ENCODE results near the gene ECI1.

DNA sequence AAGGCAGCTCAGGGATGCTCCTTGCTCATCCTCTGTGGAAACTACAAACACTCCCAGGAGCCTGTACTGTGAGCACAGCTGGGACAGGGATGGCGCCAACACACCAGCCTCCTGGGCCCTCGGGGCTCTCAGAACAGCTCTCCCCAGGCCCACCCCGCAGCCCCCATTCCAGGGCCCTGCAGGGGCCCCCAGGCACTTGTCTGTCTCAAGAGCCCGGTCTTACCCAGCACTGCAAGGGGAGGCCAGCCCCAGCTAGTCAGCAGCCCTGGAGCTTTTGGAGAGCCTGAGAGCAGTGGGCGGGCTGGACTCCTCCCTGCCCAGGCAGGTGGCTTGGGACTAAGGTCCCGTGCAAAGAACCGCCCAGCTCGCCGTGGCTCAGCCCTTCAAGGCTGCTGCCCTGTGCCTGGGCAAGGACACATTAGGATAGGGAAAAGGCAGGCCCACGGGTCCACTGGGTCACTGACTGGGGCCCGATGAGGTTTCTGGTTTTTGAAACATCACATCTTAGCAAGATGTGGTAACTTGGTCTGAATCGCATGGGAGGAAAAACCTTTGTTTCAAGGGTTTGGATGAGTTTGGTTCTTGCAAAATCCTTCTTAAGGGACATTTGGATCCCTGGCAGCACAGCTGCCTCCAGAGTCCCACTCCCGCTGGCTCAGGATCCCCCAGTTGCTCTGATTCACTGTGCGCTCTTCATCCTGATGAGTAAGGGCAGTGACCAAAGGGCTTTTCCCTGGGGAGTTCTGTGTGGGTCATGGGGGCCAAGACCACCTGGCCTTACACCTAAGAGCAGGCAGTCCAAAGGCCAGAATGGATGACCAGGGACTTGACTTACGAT, 12.3 kb downstream of the ECI1 start:
- TF ChIP-seq, protein P1, sequence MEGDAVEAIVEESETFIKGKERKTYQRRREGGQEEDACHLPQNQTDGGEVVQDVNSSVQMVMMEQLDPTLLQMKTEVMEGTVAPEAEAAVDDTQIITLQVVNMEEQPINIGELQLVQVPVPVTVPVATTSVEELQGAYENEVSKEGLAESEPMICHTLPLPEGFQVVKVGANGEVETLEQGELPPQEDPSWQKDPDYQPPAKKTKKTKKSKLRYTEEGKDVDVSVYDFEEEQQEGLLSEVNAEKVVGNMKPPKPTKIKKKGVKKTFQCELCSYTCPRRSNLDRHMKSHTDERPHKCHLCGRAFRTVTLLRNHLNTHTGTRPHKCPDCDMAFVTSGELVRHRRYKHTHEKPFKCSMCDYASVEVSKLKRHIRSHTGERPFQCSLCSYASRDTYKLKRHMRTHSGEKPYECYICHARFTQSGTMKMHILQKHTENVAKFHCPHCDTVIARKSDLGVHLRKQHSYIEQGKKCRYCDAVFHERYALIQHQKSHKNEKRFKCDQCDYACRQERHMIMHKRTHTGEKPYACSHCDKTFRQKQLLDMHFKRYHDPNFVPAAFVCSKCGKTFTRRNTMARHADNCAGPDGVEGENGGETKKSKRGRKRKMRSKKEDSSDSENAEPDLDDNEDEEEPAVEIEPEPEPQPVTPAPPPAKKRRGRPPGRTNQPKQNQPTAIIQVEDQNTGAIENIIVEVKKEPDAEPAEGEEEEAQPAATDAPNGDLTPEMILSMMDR (conservative IDR thresholded peaks at IDR 0.05): no peak
- TF ChIP-seq ZFX (IDR thresholded peaks at IDR 0.05): no peak
